PC-9 (cell line): ENCODE results near the gene CCDC91. TPM values are rescaled to one million over a fixed set of nuclear protein-coding genes. Genes with fewer than 3 reads are reported as not detected.

ENCODE experiments used
- BruUV-seq: library from RNA; stranded (reverse); fragments of 400-500 nt; replicated peaks from 2 replicates; lab custom pipeline; 2021; lab: Mats Ljungman, UMichigan
- CTCF ChIA-PET: fragments of 300-600 bp; sonication (Branson Sonifier 250); formaldehyde crosslinking; loops from one replicate; lab custom pipeline; 2022; ENCODE audit warnings: antibody characterized with exemption; lab: Charles Lee
- POLR2A ChIA-PET: fragments of 300-600 bp; sonication (Branson Sonifier 250); formaldehyde crosslinking; loops from one replicate; lab custom pipeline; 2022; ENCODE audit warnings: antibody characterized with exemption; ENCODE audit not compliant: unreplicated experiment; lab: Charles Lee
- DNase-seq, 2 experiments: peaks; one replicate each; pipeline versions ENCODE4 v3.0.0 to v3.0.0-alpha.2; 2015 to 2022; ENCODE audit warnings: mixed read lengths in 1 of 2
- H2AFZ ChIP-seq: fragments of 200-600 bp; sonication (generic); 2 replicates; pipeline ENCODE4 v1.8.1; 2017; ENCODE audit warnings: antibody characterized with exemption
- H3F3A ChIP-seq: fragments of 200-600 bp; sonication (generic); 2 replicates; pipeline ENCODE4 v1.8.1; 2017; ENCODE audit warnings: antibody characterized with exemption, mild to moderate bottlenecking, low read depth; ENCODE audit not compliant: insufficient read depth
- H3K27ac ChIP-seq: fragments of 200-600 bp; sonication (generic); 2 replicates; pipeline ENCODE4 v1.6.1; 2016; ENCODE audit warnings: mixed run types
- H3K27me3 ChIP-seq: fragments of 200-600 bp; sonication (generic); 2 replicates; pipeline ENCODE4 v1.6.1; 2016; ENCODE audit warnings: low read depth, mixed run types; ENCODE audit not compliant: insufficient read depth
- H3K36me3 ChIP-seq: fragments of 200-600 bp; sonication (generic); 2 replicates; pipeline ENCODE4 v1.6.1; 2016; ENCODE audit warnings: low read depth, mixed run types
- H3K4me1 ChIP-seq: fragments of 200-600 bp; sonication (generic); replicated peaks from 2 replicates; pipeline ENCODE4 v1.6.1; 2016; ENCODE audit warnings: mixed run types; ENCODE audit not compliant: insufficient read depth
- H3K4me2 ChIP-seq: fragments of 200-600 bp; sonication (generic); 2 replicates; pipeline ENCODE4 v1.6.1; 2017; ENCODE audit warnings: mixed run types
- H3K4me3 ChIP-seq: fragments of 200-600 bp; sonication (generic); 2 replicates; pipeline ENCODE4 v1.6.1; 2016; ENCODE audit warnings: mixed run types
- H3K79me2 ChIP-seq: fragments of 200-600 bp; sonication (generic); 2 replicates; pipeline ENCODE4 v1.6.1; 2017; ENCODE audit warnings: low read depth, mixed run types
- H3K9me2 ChIP-seq: fragments of 200-600 bp; sonication (generic); 2 replicates; pipeline ENCODE4 v1.8.1; 2017; ENCODE audit warnings: mild to moderate bottlenecking; ENCODE audit not compliant: insufficient read depth
- H3K9me3 ChIP-seq: fragments of 200-600 bp; sonication (generic); 2 replicates; pipeline ENCODE4 v1.8.1; 2016; ENCODE audit warnings: low read depth; ENCODE audit not compliant: insufficient read depth
- H4K20me1 ChIP-seq: fragments of 200-600 bp; sonication (generic); 2 replicates; pipeline ENCODE4 v1.8.1; 2017; ENCODE audit not compliant: insufficient read depth
- EZH2 ChIP-seq: fragments of 200-600 bp; sonication (generic); IDR thresholded peaks from 2 replicates; pipeline ENCODE4 v1.8.0; 2017; ENCODE audit warnings: antibody characterized with exemption, low read depth
- intact Hi-C: fragments of 100-400 bp; cut with micrococcal nuclease; formaldehyde crosslinking; loops from one replicate; pipeline ENCODE4 v1.10.0; 2022; ENCODE audit not compliant: unreplicated experiment
- total RNA-seq: library from RNA; stranded (reverse); gene quantifications from 2 replicates; pipeline ENCODE4 v1.2.3, GENCODE V29; 2021
- TF ChIP-seq, protein P1 (sequence below): fragments of 200-600 bp; sonication (generic); conservative IDR thresholded peaks from 2 replicates; pipeline ENCODE4 v1.6.1; 2017; ENCODE audit warnings: mixed run types, antibody characterized with exemption, mild to moderate bottlenecking, moderate library complexity

Gene CCDC91
- total RNA-seq, 1 experiment from 2014 or later, result 38.9 TPM

DNA sequence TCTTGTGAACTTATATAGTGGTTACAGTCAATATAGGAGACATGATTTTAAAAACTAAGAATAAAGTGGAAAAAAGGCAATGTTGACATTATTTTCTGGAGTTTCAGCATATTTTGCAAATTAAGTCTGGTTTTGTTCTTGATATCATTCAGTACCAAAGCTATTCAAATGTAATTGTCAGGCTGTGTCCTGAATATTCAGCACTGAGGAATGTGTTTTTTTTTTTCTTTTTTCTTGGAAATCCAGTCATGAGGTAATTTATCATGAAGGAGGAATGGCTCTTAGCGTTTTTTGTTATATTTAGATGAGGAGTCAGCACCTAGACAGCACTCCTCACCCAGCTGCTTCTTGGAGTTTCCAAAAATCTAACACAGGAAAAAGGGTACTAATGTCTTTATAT lies 225.5 kb downstream of the CCDC91 start:
- H4K20me1 ChIP-seq, result no peaks in the 10 kb centered on the region
- no peaks in the 10 kb centered on the region for H3K79me2 ChIP-seq
- BruUV-seq, result no TSS peak
- no peaks in the 10 kb centered on the region for H3F3A ChIP-seq
- no peaks in the 10 kb centered on the region for H3K9me3 ChIP-seq
- no peak overlapping the region for H2AFZ ChIP-seq
- intact Hi-C loops, result no loop called here
- CTCF ChIA-PET, result no interaction called here
- no peak overlapping the region for H3K4me3 ChIP-seq
- no peak overlapping the region for H3K4me2 ChIP-seq
- H3K4me1 ChIP-seq, result no peaks in the 10 kb centered on the region
- POLR2A ChIA-PET, result no interaction called here
- no peak overlapping the region for H3K27ac ChIP-seq
- DNase-seq, result no peak
- no peaks in the 10 kb centered on the region for H3K9me2 ChIP-seq
- no peak for TF ChIP-seq EZH2
- TF ChIP-seq, protein P1, sequence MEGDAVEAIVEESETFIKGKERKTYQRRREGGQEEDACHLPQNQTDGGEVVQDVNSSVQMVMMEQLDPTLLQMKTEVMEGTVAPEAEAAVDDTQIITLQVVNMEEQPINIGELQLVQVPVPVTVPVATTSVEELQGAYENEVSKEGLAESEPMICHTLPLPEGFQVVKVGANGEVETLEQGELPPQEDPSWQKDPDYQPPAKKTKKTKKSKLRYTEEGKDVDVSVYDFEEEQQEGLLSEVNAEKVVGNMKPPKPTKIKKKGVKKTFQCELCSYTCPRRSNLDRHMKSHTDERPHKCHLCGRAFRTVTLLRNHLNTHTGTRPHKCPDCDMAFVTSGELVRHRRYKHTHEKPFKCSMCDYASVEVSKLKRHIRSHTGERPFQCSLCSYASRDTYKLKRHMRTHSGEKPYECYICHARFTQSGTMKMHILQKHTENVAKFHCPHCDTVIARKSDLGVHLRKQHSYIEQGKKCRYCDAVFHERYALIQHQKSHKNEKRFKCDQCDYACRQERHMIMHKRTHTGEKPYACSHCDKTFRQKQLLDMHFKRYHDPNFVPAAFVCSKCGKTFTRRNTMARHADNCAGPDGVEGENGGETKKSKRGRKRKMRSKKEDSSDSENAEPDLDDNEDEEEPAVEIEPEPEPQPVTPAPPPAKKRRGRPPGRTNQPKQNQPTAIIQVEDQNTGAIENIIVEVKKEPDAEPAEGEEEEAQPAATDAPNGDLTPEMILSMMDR, result no peak
- no peaks in the 10 kb centered on the region for H3K27me3 ChIP-seq
- H3K36me3 ChIP-seq, result no peaks in the 10 kb centered on the region

DNA sequence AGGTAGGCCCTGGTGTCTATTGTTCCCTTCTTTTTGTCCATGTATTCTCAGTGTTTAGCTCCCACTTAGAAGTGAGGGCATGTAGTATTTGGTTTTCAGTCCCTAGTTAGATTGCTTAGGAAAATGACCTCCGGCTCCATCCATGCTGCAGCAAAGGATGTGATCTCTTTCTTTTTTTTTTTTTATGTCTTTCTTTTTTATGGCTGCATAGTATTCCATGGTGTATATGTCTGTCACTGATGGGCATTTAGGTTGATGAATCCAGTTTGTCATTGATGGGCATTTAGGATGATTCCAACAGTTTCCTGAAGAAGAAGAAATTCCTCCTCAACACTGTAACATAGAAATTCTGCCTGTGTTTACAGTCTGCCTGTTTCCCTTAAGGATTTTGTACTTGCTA lies 231.1 kb downstream of the CCDC91 start:
- H3K4me3 ChIP-seq, result no peak overlapping the region
- no peaks in the 10 kb centered on the region for H3K36me3 ChIP-seq
- TF ChIP-seq EZH2, result no peak
- TF ChIP-seq, protein P1, result no peak
- H4K20me1 ChIP-seq, result no peaks in the 10 kb centered on the region
- no peaks in the 10 kb centered on the region for H3K9me3 ChIP-seq
- no peak overlapping the region for H3K4me2 ChIP-seq
- POLR2A ChIA-PET, result no interaction called here
- H3K27ac ChIP-seq, result no peak overlapping the region
- CTCF ChIA-PET, result no interaction called here
- H3K4me1 ChIP-seq, result no peaks in the 10 kb centered on the region
- H2AFZ ChIP-seq, result no peak overlapping the region
- no peaks in the 10 kb centered on the region for H3K27me3 ChIP-seq
- no peak for DNase-seq
- no peaks in the 10 kb centered on the region for H3F3A ChIP-seq
- no peaks in the 10 kb centered on the region for H3K9me2 ChIP-seq
- intact Hi-C loops, result no loop called here
- H3K79me2 ChIP-seq, result no peaks in the 10 kb centered on the region
- BruUV-seq, result no TSS peak

DNA sequence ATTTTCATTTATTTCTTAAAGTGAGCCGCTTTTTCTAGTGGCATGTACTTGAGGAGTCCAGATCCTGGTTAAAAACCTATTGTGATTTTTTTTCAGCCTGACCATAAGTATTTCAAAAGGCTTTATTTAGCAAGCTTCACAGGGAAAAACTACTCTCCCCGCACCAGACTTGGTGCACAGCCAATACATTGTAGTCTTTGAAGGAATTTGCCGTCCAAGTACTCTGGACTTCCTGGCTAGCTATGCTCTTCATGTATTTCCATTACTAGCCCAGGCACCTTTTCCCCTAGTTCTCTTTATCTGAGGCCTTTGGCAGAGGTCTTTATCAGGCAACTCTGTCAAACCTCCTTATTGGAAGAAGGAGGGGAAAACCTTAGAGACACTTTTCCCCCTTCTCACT lies 234.7 kb downstream of the CCDC91 start:
- Histone ChIP-seq H3K4me1 (no peaks in the 10 kb centered on the region), H3K79me2 (no peaks in the 10 kb centered on the region), H3K36me3 (no peaks in the 10 kb centered on the region), H2AFZ (no peak overlapping the region), H3K9me2 (no peaks in the 10 kb centered on the region), H3F3A (no peaks in the 10 kb centered on the region), H3K9me3 (no peaks in the 10 kb centered on the region), H3K27ac (no peak overlapping the region), H4K20me1 (no peaks in the 10 kb centered on the region), H3K4me2 (no peak overlapping the region), H3K4me3 (no peak overlapping the region), H3K27me3 (no peaks in the 10 kb centered on the region)
- ChIA-PET CTCF (no interaction called here), POLR2A (interaction anchor here (0.6 kb wide), 1 partner anchor 512 kb away, joined by 3 read pairs; no protein-coding TSS in a partner anchor)
- no peak for DNase-seq
- BruUV-seq, result no TSS peak
- intact Hi-C loops, result no loop called here
- no peak for TF ChIP-seq EZH2
- TF ChIP-seq, protein P1, result no peak
